ENCODE data around the gene OR52E2. TPM values are rescaled to one million over a fixed set of nuclear protein-coding genes. Genes with fewer than 3 reads are reported as not detected.

Gene OR52E2
- polyA plus RNA-seq, 1 donor (not counting 4 experiments of a cell fraction or from before 2014, with no cell fraction given), result not detected

DNA sequence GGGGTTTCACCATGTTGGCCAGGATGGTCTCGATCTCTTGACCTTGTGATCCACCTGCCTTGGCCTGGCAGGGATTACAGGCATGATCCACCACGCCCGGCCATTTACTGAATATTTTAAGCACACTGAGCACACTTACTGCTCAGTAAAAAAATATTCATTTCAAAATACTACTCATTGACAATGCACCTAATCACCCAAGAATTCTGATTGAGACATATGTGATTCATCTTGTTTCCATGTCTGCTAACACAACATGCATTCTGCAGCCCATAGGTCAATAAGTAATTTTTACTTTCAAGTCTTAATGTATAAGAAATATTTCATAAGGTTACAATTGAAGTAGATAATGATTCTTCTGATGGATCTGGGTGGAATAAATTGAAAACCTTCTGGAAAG is 17.3 kb downstream of the OR52E2 start:
- no peak for DNase-seq (ENCODE audit: low read depth, low spot score)
- Histone ChIP-seq H3K79me2 (ENCODE audit: control insufficient read depth, insufficient read depth, low read length) (no peaks in the 10 kb centered on the region), H3K27me3 (ENCODE audit: control insufficient read depth, extremely low read depth, insufficient read depth, low read length) (no peaks in the 10 kb centered on the region), H3K9me1 (ENCODE audit: control insufficient read depth, extremely low read depth, insufficient read depth, low read length) (no peaks in the 10 kb centered on the region), H3K4me3 (ENCODE audit: control insufficient read depth in 2 of 3, extremely low read depth in 1 of 3, insufficient read depth in 2 of 3, low read depth in 1 of 3, low read length in 3 of 3) (no peak overlapping the region), H4K20me1 (ENCODE audit: control insufficient read depth, extremely low read depth, insufficient read depth, low read length) (no peaks in the 10 kb centered on the region), H3K9me3 (ENCODE audit: control insufficient read depth, low read depth, low read length) (no peaks in the 10 kb centered on the region), H3K4me1 (ENCODE audit: control insufficient read depth, extremely low read depth, insufficient read depth, low read length) (no peaks in the 10 kb centered on the region), H3K9ac (ENCODE audit: control insufficient read depth, extremely low read depth, insufficient read depth, low read length) (no peak overlapping the region), H3K36me3 (ENCODE audit: control insufficient read depth in 2 of 2, extremely low read depth in 1 of 2, insufficient read depth in 2 of 2, low read length in 2 of 2) (no peaks in the 10 kb centered on the region), H3K27ac (ENCODE audit: control insufficient read depth, insufficient read depth, low read length) (no peak overlapping the region), H2AFZ (ENCODE audit: control insufficient read depth, low read length) (no peak overlapping the region), H3K4me2 (ENCODE audit: control insufficient read depth, extremely low read depth, insufficient read depth, low read depth, low read length) (no peak overlapping the region)
- dilution Hi-C loops (cut with MboI; ENCODE audit: extremely low pct_ligation_motif_present, low sequenced_read_pairs), result no loop called here
- FAIRE-seq, result no peak
- TF ChIP-seq EZH2 (IDR thresholded peaks at IDR 0.05; ENCODE audit: low read length), result no peak
- TF ChIP-seq, protein P1, sequence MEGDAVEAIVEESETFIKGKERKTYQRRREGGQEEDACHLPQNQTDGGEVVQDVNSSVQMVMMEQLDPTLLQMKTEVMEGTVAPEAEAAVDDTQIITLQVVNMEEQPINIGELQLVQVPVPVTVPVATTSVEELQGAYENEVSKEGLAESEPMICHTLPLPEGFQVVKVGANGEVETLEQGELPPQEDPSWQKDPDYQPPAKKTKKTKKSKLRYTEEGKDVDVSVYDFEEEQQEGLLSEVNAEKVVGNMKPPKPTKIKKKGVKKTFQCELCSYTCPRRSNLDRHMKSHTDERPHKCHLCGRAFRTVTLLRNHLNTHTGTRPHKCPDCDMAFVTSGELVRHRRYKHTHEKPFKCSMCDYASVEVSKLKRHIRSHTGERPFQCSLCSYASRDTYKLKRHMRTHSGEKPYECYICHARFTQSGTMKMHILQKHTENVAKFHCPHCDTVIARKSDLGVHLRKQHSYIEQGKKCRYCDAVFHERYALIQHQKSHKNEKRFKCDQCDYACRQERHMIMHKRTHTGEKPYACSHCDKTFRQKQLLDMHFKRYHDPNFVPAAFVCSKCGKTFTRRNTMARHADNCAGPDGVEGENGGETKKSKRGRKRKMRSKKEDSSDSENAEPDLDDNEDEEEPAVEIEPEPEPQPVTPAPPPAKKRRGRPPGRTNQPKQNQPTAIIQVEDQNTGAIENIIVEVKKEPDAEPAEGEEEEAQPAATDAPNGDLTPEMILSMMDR (optimal IDR thresholded peaks at IDR 0.05 in 1 of 3, IDR thresholded peaks at IDR 0.05 in 1 of 3, conservative IDR thresholded peaks at IDR 0.05 in 1 of 3; ENCODE audit: extremely low read depth in 1 of 3, insufficient read depth in 2 of 3, low read length in 3 of 3), result no peak

DNA sequence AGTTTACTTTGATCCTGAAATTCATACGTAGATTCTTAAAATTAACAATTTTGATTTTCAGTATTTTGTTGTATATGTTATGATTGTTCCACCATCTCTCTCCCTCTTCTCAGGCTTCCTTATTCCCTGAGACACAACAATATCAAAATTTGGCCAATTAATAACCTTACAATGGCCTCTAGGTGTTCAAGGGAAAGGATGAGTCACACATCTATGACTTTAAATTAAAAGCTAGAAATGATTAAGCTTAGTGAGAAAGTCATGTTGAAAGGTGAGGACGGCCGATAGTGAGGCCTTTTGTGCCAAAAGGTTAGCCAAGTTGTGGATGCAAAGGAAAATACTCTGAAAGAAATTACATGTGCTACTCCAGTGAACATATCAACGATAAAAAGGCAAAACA is 18.6 kb downstream of the OR52E2 start:
- no peaks in the 10 kb centered on the region for H3K36me3 ChIP-seq (ENCODE audit: control insufficient read depth in 2 of 2, extremely low read depth in 1 of 2, insufficient read depth in 2 of 2, low read length in 2 of 2)
- FAIRE-seq (no peak), DNase-seq (ENCODE audit: low read depth, low spot score) (no peak)
- no peak overlapping the region for H3K27ac ChIP-seq (ENCODE audit: control insufficient read depth, insufficient read depth, low read length)
- no peaks in the 10 kb centered on the region for H4K20me1 ChIP-seq (ENCODE audit: control insufficient read depth, extremely low read depth, insufficient read depth, low read length)
- H3K27me3 ChIP-seq (ENCODE audit: control insufficient read depth, extremely low read depth, insufficient read depth, low read length), result no peaks in the 10 kb centered on the region
- no peak overlapping the region for H3K4me3 ChIP-seq (ENCODE audit: control insufficient read depth in 2 of 3, extremely low read depth in 1 of 3, insufficient read depth in 2 of 3, low read depth in 1 of 3, low read length in 3 of 3)
- no peak overlapping the region for H3K9ac ChIP-seq (ENCODE audit: control insufficient read depth, extremely low read depth, insufficient read depth, low read length)
- no peak overlapping the region for H2AFZ ChIP-seq (ENCODE audit: control insufficient read depth, low read length)
- H3K4me1 ChIP-seq (ENCODE audit: control insufficient read depth, extremely low read depth, insufficient read depth, low read length), result no peaks in the 10 kb centered on the region
- no peaks in the 10 kb centered on the region for H3K79me2 ChIP-seq (ENCODE audit: control insufficient read depth, insufficient read depth, low read length)
- TF ChIP-seq, protein P1 (optimal IDR thresholded peaks at IDR 0.05 in 1 of 3, IDR thresholded peaks at IDR 0.05 in 1 of 3, conservative IDR thresholded peaks at IDR 0.05 in 1 of 3; ENCODE audit: extremely low read depth in 1 of 3, insufficient read depth in 2 of 3, low read length in 3 of 3), result no peak
- no peak for TF ChIP-seq EZH2 (IDR thresholded peaks at IDR 0.05; ENCODE audit: low read length)
- H3K9me1 ChIP-seq (ENCODE audit: control insufficient read depth, extremely low read depth, insufficient read depth, low read length), result no peaks in the 10 kb centered on the region
- no peaks in the 10 kb centered on the region for H3K9me3 ChIP-seq (ENCODE audit: control insufficient read depth, low read depth, low read length)
- dilution Hi-C loops (cut with MboI; ENCODE audit: extremely low pct_ligation_motif_present, low sequenced_read_pairs), result no loop called here
- no peak overlapping the region for H3K4me2 ChIP-seq (ENCODE audit: control insufficient read depth, extremely low read depth, insufficient read depth, low read depth, low read length)

All from keratinocyte (primary cell).